ENCODE results near the gene NLRP9.

DNA sequence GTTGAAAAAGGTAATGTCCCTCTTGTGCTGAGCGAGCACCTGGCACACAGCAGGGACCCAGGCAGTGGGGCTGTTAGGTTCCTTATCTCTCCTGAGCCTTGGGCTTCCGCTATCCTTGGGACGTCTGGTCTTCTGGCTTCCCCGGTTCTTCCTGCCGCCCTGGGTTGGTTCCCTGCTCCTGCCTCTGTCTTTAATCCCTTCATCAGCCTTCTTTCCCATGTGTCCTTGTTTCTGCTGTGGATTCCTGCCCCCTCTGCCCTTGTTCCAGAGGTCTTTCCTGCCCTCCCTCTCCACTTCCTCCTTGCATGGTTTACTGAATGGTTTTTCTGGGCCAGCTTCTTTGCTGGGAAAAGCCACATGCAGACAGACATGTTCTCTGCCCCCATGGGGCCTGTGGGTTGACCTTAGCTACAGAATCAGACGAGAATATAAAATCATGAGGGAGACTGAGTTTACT lies 60.6 kb downstream of the NLRP9 start:
- no peak for TF ChIP-seq POLR2A (IDR thresholded peaks at IDR 0.05)
- TF ChIP-seq, protein P1, sequence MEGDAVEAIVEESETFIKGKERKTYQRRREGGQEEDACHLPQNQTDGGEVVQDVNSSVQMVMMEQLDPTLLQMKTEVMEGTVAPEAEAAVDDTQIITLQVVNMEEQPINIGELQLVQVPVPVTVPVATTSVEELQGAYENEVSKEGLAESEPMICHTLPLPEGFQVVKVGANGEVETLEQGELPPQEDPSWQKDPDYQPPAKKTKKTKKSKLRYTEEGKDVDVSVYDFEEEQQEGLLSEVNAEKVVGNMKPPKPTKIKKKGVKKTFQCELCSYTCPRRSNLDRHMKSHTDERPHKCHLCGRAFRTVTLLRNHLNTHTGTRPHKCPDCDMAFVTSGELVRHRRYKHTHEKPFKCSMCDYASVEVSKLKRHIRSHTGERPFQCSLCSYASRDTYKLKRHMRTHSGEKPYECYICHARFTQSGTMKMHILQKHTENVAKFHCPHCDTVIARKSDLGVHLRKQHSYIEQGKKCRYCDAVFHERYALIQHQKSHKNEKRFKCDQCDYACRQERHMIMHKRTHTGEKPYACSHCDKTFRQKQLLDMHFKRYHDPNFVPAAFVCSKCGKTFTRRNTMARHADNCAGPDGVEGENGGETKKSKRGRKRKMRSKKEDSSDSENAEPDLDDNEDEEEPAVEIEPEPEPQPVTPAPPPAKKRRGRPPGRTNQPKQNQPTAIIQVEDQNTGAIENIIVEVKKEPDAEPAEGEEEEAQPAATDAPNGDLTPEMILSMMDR (IDR thresholded peaks at IDR 0.05 in 8 of 11, conservative IDR thresholded peaks at IDR 0.05 in 3 of 11), result no peak

Measured in spleen (tissue), 7 donors.